AG08395 (cell line): ENCODE results near the gene CCDC40.

Experiments
- DNase-seq: peaks from one replicate; pipeline ENCODE4 v3.0.0; 2012; ENCODE audit warnings: mixed read lengths, low spot score

Gene CCDC40

GRCh38 chr17:80115159-80115558, 78.7 kb downstream of the CCDC40 start:
- DNase-seq: no peak

GRCh38 chr17:80116276-80116920, 80.0 kb downstream of the CCDC40 start:
- DNase-seq: no peak

- no peak for DNase-seq
Observed at GRCh38 chr17:80116921-80117380, 80.5 kb downstream of the CCDC40 start.

DNA sequence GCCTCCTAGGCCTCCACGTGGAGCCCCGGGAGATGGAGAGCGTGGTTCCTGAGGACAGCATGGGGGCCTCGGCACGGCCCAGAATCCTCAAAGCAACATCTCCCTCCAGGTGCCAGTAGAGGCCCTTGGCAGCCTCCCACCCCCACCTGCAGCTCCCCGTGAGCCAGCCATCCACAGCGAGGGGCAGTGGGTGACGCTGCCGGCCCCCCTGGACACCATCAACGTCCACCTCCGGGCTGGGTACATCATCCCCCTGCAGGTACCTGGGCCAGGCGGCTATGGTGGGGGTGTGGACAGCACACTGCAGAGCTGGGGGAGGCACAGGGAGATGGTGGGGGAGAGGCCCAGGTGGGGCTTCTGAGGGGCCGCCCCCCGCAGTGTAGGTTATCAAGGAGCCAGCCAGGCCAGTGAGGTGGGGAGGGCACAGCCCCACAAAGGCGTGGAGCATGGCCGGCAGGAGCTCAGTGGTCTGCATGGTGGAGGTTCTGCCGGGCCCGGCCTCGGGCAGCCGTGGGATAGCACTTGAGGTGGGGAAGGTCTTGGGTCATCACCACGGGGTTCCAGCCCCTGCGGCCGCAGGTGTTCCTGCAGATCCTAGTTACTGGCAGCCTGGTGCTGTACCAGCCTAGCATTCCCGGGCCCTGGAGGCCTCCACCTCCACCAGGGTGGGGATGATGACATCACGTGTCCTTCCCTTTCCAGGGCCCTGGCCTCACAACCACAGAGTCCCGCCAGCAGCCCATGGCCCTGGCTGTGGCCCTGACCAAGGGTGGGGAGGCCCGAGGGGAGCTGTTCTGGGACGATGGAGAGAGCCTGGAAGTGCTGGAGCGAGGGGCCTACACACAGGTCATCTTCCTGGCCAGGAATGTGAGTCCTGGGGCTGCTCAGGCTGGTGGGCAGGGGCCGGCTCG, 81.3 kb downstream of the CCDC40 start:
- DNase-seq: no peak

DNA sequence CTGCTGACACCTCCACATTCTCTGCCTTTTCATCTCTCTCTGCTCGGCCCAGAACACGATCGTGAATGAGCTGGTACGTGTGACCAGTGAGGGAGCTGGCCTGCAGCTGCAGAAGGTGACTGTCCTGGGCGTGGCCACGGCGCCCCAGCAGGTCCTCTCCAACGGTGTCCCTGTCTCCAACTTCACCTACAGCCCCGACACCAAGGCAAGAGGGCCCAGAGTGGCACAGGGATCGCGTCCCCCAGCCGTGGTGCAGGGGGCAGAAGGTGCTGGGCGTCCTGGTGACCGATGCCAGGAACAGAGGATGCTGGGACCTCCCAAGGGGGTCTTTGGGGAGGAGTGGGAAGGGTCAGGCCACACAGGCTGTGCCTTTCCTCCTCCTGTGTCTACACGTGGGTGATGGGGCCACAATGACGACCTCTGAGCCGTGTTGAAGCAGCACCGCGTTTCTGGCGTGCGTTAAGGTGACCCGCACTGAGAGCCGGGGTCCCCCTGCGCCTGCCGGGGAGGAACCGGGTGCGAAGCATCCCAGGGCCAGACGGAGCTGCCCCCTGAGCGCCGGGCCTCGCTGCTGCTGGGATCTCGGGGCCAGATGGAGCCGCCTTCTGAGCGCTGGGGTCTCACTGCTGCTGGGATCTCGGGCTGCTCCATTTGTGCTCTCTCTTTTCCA, 82.3 kb downstream of the CCDC40 start:
- DNase-seq: no peak

DNA sequence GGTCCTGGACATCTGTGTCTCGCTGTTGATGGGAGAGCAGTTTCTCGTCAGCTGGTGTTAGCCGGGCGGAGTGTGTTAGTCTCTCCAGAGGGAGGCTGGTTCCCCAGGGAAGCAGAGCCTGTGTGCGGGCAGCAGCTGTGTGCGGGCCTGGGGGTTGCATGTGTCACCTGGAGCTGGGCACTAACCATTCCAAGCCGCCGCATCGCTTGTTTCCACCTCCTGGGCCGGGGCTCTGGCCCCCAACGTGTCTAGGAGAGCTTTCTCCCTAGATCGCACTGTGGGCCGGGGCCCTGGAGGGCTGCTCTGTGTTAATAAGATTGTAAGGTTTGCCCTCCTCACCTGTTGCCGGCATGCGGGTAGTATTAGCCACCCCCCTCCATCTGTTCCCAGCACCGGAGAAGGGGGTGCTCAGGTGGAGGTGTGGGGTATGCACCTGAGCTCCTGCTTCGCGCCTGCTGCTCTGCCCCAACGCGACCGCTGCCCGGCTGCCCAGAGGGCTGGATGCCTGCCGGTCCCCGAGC, 82.9 kb downstream of the CCDC40 start:
- DNase-seq: no peak

DNA sequence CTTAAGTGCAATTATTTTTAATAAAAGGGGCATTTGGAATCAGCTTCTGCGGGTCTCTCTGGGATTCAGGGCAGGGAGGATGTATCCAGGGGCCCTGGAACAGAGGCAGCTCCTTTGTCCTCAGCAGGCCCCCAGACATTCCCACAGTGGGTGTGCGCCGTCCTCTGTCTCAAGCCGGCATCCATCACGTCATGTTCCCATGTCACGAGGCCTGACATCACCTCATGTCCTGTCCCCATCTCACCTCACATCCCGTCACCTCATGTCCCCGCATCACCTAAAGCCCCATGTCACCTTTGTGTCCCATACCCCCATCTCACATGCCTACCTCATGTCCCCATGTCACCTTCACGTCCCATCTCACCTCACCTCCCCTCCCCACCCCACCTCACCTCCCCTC, 83.4 kb downstream of the CCDC40 start:
- no peak for DNase-seq

GRCh38 chr17:80122026-80122575, 85.7 kb downstream of the CCDC40 start:
- no peak for DNase-seq

GRCh38 chr17:80122926-80123505, 86.6 kb downstream of the CCDC40 start:
- no peak for DNase-seq

- peak; percentile 51 for DNase-seq
Observed at GRCh38 chr17:80123791-80124190, 87.3 kb downstream of the CCDC40 start.

DNA sequence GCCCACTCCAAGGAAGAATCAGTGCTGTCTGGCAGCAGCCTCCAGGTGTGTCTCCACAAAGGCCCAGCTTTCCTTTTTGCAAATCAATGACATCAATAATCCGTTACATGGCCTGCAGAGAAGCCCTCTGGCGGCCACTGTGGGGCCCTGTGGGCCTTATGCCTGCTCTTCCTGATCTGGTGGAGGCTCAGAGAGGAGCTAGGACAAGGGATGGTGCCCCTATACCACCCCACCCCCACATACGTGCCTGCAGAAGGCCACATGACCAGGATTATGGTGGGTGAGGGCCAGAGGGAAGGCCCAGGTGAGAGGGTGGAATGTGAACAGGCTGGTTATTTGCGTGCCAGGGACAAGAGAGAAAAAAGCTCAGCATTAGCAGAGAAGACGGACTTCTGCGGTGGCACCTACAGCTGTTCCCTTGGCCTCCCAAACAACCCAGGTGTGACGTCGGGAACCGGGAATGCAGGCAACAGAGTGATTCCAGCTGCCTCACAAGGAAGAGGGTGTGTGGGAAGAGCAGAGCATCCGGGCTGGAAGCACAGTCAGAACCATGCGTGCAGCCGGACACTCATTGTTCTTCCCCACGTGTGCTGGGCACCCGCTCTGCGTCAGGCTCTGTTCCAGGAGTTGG, 88.0 kb downstream of the CCDC40 start:
- no peak for DNase-seq

DNA sequence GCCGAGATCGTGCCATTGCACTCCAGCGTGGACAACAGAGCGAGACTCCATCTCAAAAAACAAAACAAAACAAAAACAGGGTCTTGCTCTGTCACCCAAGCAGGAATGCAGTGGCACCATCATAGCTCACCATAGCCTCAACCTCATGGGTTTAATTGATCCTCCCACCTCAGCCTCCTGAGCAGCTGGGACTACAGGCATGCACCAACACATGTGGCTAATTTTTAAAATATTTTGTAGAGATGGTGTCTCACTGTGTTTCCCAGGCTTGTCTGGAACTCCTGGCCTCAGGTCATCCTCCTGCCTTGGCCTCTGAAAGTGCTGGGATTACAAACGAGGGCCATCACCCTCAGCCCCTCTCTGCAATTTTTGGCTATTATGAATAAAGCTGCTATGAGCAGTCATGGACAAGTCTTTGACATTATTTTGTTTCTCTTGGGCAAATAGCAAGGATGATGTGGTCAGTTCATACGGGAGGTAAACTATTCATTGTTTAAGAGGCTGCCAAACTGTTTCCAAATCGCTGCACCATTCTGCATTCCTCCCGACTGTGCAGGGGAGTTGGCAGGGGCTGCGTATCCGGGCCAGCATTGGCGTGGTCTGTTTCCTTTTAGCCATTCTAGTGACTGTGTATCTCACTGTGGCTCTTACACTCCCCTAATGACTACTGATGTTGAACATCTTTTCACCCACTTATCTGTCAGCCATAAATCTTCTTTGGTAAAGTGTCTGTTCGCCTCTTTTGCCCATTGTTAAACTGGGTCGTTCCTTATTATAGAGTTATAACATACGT, 89.4 kb downstream of the CCDC40 start:
- DNase-seq: peak; percentile 79

DNA sequence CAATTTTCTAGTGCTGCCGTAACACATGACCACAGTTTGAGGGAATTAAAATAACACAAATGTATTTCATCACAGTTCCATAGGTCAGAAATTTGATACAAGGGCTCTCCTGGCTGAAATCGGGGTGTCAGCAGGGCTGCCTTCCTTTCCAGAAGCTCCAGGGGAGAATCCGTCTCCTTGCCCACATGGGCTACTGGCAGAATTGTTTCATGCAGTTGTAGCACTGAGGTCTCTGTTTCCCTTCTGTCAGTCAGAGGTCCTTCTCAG, 89.9 kb downstream of the CCDC40 start:
- no peak for DNase-seq

DNA sequence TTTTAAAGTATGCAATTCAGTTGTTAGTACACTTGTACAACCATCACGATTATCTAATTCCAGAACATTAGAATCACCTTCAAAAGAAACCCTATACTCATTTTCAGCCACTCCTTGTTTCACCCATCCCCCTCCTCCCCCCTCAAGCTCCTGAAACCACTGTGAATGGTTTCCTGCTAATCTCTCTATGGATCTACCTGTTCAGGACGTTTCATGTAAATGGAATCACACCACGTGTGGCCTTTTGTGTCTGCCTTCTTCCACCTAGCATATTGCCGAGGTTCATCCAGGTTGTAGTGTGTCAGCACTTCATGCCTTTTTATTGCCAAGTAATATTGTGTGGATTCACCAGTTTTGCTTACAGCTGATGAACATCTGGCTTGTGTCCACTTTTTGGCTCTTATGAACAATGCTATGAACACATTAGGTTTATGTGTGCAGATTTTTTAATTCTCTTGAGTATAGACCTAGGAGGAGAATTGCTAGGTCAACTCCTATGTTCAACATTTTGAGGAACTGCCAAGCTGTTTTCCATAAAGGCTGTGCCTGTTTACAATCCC, 92.6 kb downstream of the CCDC40 start:
- DNase-seq: no peak

GRCh38 chr17:80130992-80131391, 94.5 kb downstream of the CCDC40 start:
- DNase-seq: no peak

DNA sequence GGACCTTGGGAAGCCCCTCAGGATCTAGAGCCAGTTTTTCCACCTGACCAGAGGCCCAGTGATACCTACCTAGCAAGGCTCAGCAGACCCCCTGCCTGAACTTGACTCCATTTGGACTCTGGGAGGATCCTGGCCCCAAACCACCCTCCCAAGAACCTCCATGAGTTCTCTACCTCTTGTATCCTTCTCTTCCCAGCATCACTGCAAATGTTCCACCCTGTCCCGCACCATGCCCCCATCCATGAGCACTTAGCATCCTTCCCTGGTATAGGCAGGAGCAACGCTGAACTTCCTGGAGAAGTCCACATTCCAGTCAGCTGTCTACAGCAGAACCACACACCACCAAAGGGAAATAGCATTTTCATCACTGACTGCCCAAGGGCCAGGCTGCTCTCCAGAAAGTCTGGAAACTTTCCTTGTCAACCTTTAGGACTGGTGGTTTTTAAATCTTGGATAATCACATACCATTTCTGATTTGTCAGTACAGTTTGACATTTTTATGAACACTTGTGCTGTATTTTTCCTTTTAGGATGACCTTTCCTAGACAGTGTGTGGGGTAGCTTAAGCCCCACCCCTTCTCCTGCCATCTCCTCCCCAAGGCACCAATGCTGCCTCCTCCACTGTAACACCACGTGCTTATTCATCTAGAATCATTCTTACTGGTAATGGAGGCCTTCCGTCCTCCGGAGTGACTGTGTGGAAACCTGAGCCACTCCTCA, 96.6 kb downstream of the CCDC40 start:
- no peak for DNase-seq

GRCh38 chr17:80133626-80133970, 97.2 kb downstream of the CCDC40 start:
- no peak for DNase-seq

GRCh38 chr17:80137131-80137530, 100.7 kb downstream of the CCDC40 start:
- DNase-seq: no peak

DNA sequence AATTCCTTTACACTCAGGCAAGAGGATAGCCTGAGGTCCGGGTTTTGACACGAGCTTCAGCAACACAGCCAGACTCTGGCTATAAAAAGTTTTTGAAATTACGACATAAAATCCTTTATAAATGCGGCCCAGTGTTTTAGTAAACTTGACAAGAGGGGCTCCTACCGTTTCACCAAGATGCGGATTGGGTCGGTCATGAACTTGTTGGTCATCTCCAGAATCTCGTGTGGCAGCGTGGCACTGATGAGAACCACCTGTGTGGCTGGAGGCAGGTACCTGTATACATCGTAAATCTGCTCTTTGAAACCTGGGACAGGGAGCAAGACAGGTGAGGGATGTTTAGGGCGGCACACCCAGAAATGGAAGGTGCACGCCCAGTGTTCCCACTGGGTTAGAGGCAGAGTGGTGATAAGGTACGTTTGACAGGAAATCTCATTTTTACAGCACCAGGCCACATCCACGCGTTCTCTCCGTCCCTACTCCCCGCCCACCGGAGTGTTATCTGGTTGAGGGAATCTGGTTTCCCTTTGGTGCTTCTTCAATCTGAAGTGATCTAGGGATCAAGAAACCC, 102.5 kb downstream of the CCDC40 start:
- DNase-seq: no peak
